Measurements from ENCODE around the gene AGO1.
"Not testable (repeated sequence)": the region's sequence is repeated elsewhere in the genome, so short reads cannot be mapped to it uniquely, and the experiment has no call there.

AGO1 gene

DNA sequence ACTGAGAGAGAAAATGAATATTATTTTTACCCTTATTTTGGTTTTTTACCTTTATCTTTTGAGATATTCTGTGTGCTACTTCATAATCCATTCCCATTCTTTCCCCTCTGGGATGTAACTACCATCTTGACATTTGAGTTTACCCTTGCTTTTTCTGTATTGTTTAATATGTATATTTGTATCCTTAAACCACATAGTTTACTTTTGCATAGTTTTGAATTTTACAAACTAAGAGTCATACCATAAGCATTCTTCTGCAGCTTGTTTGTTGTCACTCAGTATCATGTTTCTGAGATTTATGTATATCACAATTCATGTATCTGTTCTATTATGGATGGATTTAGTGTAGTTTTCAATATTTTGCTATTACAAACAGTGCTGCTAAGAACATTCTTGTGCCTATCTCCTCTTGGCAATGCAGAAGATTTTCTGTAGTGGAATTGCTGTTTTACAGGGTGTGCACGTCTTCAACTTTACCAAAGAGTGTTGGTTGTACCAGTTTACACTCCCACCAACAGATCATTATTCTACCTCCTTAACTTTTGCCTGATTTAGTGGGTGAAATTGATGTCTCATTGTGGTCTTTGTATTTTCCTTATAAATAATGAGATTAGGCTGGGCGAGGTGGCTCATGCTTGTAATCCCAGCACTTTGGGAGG is 12.2 kb upstream of the AGO1 start:
- no peak for DNase-seq

DNA sequence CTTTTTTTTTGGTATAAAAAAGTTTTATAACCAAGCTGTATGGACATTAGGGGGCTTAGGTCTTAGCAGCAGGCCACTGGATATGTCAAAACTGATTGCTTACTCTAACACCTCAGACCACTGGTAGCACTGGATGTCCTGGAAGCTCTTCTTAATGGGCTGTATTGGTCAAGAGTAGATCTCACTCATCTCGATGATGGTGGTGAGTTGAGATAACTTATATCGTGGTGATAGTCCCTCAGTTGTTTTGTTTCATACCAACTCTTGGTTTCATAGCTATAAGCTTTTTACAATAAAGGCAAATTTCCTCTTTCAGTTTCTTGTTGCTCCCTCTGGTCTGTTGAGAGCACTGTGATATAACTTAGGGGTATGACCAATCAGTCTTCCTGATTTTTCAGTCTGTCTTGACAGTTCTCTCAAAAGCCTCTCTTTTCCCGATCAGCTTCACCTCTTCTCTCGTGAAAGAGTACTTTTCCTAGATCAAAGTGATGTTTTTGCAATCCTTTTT is 9.7 kb upstream of the AGO1 start:
- DNase-seq = no peak

DNA sequence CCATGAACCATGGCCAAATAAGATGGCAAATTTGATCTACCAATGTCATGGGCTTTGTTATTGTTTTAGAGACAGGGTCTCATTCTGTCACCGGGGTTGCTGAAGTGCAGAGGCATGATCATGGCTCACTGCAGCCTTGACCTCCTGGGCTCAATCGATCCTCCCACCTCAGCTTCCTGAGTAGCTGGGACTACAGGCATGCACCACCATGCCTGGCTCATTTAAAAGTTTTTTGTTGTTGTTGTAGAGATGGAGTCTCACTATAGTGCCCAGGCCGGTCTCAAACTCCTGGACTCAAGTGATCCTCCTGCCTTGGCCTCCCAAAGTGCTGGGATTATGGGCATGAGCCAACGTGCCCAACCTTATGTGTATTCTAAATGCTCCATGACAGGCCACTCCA is 8.9 kb upstream of the AGO1 start:
- not testable (repeated sequence) for DNase-seq

DNA sequence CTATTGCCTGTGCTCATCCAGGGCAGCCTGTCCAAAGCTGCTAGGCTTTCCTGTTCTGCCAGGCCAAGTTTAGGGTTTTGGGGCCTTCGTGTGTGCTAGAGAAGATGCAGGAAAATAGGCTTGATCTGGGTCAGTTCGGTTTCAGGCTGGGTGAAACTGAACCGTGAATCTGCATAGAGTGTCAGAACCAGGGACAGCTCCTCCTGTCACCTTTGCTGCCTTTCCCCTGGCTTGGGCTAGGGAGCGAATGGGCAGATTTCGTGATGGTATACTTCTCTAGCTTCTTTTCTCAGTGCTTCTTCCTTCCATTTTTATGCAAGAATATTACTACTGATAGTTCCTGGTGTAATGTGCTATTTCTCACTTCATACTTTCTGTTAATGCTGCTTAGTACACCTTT is 6.0 kb upstream of the AGO1 start:
- peak; percentile 56 for DNase-seq

DNA sequence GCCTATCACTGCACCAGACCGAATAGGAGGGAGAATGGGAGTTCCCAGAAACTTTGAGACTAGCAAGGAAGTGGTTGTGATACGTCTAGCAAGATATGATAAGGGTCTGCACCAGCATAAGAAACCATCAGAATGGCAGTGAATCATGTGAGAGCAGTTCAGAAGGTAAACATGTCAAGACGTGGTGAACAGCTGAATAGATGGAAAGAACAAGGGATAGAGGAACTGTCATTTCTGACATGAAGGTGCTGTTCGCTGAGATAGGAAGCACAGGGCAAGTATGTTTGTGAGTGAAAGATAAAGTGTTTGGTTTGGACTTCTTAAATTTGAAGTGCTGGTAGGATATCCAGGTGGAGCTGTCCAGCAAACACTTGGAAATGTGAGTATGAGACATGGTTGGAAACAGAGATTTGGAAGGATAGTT is 1.1 kb upstream of the AGO1 start:
- DNase-seq = peak; percentile 83

DNA sequence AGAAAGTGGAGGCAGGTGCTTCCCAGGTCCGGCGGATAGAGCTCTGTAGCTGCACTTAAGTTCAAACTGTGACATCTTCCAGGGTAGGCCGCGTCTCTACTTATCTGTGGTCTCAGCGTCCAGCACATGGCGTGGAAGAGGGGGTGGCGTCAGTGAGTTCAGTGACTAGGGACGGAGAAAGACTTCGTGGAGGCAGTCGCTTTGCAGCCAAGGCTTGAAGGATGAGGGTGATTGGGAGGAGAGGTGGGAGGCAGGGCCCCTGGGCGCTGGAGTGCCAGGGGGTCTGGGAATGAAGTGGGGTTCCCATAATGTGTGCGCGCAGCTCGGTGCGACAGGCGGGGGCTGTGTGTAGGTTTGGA is 444 bp upstream of the AGO1 start:
- DNase-seq = peak; percentile 30

DNA sequence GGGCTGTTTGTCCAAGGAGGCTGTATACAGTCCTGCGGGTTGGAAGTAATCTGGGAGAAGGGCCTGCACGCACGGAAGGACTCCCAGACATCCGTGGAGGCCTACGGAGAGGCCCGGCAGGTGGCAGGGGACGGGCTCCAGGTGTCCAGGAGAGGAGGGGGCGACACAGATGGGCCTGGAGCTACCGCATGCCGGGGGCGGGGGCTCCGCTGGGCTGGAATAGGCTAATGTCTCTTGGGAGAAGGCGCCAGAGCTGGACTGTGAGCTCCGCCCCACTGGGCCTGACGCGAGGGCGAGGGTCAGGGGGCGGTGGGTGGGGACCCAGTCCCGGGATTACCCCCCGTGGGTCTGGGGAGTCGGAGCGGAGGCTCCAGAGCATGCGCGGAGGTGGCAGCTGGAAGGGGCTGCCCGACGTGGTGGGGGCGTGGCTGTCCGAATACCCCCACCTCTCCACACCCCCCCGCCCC is 659 bp downstream of the AGO1 start:
- peak; percentile 64 for DNase-seq

DNA sequence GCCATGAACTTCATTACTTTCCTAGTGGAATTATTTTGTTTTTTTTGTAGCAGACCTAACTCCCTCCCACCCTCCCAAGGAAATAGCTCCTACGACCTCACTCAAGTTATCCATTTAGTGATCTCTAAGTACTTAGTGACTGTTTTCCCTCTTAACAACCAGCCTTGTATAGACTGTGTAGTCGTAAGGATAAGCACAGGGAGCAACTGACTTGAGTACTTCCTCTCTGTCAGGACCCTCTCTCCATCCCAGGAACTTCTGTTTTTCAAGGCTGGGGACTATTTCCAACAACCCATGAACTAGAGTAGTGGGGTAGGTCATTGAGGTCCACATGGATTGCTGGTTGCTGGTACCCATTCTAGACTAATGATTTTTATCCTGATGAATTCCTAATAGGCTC is 1.9 kb downstream of the AGO1 start:
- DNase-seq = no peak

DNA sequence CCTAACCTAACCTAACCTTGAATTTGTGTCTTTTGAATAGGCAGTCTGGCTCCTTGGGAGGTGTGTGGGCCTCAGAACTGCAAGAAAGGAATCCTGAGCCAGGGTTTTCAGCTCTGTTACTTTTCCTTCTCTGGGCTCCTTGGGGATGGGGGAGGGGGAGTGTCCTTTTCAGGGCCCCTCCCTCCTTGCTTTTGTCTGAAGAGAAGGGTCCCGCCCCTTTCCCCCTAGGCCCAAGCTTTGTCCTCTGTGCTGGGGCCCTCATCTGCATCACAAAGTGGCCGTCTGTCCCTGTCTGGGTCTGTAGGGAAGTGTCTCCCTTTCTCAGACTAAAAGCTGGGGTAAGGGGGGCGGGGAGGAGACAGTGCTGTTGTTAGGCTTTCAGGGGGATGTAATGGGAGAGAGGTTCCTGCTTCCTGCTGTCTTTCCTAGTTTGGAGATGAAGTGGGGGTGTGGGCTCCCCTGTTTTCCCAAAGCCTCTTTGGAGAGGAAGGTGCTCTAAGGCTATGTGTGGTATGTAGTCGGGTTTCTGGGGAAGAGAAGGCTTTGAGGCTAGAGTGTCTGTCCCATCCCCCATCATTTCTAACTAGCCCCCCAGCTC is 3.1 kb downstream of the AGO1 start:
- peak; percentile 39 for DNase-seq

DNA sequence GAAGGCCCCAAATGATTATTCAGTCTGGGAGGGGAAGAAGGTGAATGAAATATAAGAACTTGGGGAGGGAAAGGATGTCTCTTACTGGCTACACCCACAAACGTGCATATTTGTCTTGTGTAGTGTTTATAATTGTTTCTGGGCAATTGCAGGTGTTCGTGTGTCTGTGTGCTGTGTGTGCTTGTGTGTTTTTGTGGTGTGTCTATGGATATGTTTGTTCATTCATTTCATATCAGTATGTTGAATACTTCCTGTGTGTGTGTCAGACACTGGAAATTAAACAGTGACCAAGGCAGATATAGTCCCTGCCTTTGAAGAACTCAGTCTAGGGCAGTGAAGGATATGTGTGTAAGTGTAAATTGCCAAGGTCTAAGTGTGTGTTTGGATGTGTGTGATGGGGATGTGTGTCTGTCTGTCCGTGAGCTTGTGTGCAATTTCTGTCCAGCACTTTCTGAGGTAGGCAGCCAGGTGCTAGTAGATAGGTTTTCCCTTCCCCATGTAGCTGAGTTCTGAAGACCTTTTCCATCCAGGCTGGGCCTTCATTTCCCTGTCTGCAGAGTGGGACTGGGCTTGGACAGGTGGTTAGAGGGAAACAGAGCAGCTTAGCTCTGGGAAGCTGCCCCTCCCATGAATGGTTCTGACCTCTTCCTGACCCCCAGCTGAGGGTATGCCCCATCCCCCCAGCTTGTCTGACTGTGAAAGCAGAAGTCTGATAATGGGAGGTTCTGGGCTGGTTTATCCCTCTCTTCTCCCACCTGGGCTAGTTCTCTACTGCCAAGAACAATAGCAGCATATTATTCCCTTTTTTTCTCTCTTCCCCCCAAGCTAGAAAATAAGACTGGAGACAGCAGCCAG is 3.8 kb downstream of the AGO1 start:
- peak; percentile 71 for DNase-seq

DNA sequence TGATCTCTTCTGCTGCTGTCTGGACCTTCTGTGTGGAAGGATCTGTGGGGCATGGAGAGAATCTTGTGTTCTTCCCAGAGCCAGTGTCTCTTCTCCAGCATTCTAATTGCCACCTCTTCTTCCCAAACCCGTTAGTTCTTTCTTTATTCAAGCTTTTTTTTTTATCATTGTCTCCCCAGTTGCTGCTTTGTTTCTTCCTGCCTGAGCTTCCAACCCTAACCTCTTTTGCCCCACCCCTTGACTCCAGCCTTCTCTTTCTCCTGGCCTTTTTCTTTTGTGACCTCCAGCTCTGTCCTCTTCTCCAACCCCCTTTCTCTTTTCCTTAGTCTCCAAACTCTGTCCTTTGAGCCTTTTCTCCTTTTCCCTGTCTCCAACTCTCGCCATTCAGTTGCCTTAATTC is 4.5 kb downstream of the AGO1 start:
- DNase-seq = no peak

DNA sequence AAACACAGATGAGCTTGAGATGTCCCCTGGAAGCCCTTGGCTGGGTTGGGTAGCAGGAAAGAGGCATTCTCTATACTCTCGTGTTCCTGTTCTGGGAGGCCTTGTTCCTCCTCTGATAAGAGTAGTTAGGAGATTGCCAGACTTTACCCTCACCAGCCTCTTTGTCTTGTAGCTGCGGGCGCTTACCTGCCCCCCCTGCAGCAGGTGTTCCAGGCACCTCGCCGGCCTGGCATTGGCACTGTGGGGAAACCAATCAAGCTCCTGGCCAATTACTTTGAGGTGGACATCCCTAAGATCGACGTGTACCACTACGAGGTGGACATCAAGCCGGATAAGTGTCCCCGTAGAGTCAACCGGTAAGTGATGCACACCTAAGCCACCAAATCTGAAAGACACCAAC is 5.2 kb downstream of the AGO1 start:
- no peak for DNase-seq

DNA sequence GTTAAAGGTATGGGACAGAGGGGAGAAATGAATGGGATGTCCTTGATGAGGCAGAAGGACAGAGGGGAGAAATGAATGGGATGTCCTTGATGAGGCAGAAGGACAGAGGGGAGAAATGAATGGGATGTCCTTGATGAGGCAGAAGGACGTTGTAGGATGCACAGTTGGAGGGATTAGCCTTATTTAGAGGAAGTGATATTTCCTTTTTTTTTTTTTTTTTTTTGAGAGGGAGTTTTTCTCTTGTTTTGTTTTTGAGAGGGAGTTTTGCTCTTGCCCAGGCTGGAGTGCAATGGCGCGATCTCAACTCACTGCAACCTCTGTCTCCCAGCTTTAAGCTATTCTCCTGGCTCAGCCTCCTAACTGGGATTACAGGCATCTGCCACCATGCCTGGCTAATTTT is 6.0 kb downstream of the AGO1 start:
- not testable (repeated sequence) for DNase-seq

DNA sequence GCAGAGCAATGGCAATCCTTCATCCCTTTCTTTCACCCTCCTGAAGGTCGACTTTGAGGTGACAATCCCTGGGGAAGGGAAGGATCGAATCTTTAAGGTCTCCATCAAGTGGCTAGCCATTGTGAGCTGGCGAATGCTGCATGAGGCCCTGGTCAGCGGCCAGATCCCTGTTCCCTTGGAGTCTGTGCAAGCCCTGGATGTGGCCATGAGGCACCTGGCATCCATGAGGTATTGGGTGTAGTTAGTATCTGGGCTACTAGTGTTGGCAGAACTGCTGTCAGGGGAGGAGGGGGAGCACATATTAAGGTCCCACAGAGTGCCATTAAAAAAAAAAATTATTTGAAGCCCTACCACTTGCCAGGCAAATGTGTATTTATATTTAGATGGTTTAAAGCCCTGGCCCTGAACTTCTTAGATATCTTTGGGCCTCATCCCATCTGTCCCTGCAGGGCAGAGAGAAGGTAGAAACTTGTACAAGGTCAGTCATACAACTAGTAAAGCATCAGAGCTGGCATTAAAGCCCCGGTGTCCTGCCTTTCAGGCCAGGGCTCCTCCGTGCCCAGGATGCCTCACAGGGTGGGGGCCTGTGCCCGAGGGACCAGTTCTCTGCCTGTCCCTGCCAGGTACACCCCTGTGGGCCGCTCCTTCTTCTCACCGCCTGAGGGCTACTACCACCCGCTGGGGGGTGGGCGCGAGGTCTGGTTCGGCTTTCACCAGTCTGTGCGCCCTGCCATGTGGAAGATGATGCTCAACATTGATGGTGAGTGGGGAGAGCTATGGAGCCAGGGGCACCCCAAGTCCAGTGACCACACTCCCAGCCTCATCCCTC is 10.3 kb downstream of the AGO1 start:
- no peak for DNase-seq

DNA sequence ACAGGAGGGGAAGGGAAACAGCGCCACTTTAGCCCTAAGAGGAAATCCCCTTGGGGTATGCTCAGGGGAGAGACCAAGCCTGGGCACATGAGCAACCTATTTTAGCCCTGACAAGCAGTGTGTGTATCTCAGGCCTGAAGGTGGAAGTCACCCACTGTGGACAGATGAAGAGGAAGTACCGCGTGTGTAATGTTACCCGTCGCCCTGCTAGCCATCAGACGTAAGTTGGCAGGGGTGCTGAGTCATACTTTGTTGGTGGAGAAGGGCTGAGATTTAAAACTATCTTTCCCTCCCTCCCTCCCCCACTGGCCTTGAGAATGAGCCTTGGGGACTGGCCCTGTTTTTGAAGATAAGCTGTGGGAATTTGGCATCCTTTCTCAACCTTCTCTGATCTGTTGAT is 11.2 kb downstream of the AGO1 start:
- DNase-seq = peak; percentile 86

DNA sequence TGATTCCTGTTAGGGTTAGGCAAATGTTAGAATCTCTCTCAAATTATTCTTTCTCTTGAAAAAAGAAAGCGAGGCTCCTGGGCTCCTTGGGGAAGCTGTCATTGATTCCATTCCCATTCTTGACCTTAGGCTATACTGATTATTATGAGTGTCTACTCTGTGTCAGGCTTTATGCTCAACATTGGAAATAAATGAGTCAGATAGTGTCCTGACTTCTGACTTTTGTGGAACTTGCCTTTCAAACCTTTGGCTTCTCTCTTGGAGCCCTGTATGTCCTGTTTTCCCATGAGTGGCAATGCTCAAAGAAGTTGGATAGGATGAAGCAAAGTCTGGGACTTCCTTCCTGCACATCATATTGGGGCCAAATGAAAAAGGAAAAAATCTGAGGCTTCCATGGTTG is 11.6 kb downstream of the AGO1 start:
- DNase-seq = no peak

DNA sequence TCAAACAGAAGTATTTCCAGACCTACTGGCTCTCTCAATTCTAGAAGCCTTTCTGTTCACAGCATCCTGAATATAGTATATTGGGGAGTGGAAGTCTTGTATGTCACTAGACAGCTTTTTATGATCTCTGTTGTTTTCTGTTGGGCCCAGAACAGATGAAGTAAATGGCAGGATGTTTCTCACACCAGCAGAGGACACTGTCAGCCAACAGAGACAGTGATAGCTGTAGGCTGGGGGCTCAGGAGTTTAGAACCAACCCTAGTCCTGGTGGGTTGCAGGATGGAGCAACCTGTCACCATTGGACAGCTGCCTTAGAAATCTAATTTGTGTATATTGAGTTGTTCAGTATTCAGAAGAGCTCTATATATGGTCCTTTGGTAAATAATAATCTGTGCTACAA is 16.9 kb downstream of the AGO1 start:
- peak; percentile 16 for DNase-seq

DNA sequence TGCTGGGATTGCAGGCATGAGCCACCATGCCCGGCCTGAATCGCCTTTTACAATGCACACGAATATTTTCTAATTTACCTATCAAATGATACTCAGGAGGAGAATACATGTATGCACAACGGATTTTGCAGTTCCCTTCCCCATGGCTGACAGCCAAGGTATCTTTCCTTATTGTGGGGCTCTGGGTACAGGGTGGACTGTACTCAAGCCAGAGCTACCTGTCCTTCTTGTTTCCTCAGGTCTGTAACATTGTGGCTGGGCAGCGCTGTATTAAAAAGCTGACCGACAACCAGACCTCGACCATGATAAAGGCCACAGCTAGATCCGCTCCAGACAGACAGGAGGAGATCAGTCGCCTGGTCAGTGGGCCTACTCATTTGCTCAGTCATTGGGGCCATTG is 18.2 kb downstream of the AGO1 start:
- DNase-seq = no peak

DNA sequence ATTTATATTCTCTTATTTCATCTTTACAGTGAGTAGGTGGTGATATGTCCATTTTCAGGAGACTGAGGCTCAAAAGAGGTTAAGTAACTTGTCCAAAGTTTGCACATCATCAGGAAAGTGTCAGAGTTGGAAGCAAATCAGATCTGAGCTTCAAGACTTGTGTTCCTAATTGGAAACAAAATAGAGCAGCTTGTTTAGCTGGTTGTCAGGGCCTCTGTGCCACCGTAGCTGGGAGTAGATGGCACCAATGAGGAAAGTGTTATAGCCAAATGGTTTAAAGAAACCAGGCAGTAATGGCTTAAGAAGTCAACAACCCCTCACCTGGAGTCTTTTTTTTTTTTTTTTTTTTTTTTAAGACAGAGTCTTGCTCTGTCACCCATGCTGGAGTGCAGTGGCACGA is 19.7 kb downstream of the AGO1 start:
- no peak for DNase-seq

DNA sequence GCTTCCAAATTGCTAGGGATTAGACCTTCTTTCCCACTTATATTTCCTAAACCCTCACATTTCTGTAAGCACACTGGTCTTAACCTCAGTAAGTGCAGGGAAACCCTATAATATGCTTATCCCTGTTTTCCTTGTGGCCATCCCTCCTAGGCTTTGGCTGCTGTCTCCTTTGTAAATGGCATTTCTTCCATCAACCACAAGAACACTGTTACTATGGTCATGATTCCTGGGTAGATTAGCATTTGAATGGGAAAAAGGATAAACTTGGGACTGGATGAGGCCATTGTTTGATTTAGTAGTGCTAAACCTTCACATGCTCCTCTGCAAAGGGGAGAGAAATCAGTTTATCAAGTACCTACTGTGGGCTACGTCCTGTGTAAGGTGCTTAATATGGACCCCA is 31.7 kb downstream of the AGO1 start:
- DNase-seq = no peak

DNA sequence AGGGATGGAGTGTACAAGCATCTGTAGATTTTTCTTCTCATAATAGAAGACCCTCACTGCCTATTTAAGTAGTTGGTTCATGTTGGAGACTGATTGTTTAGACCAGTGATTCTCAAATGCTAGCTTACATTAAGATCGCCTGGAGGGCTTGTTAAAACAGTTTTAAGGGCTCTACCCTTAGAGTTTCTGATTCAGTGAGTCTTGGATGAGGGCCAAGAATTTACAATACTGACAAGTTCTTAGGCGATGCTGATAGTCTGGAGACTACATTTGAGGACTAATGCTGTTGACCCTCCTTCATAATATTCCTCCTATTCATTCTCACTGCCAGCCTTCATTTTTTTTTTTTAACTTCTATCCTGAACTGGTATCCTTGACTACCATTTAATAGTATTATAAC is 32.7 kb downstream of the AGO1 start:
- no peak for DNase-seq

DNA sequence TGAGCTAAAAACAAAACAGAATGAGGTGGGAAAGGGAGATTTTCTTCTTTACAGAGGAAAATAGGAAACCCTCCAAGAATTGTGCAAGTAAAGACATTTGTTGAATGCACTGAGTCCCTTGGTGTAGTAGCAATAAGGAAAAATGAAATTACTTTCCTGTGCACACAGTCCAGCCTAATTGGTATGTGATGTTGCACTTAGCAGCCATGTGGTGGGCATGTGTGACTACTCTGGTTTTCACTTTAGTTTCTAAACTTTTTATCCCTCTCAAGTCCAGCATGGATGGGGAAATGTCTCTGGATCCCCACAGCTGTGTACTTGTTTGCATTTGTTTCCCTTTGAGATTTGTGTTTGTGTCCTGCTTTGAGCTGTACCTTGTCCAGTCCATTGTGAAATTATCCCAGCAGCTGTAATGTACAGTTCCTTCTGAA is 40.8 kb downstream of the AGO1 start:
- DNase-seq = no peak

DNA sequence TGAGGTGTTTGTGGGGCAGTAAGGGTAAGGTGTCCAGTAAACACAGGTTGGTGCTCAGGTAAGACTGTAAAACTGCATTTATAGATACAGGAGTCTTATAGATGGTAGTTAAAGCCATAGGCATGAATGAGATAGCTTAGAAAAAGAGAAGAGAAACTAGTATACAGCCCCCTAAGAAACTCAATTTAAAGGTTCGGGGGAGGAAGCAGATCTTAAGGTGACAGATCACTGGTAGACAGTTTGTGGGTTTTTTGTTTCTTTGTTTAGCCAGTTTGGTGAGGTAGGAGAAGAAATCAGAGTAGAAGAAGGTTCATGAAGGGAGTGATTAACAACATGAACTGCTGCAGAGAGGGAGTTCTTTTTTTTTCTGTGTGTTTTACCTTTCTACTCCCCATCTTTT is 41.8 kb downstream of the AGO1 start:
- no peak for DNase-seq

All from hematopoietic multipotent progenitor cell treated with erythropoietin and hydrocortisone succinate and interleukin-3 and kit ligand, for 4 days (in vitro differentiated cells).